Sigmoid colon (tissue), 4 donors: ENCODE data around the gene PRUNE2.

Experiments used
- EP300 ChIP-seq, 4 donors: sonication (generic); formaldehyde crosslinking; IDR thresholded peaks; one replicate each; pipeline ENCODE4 v1.6.1; 2017; ENCODE audit warnings: antibody characterized with exemption in 4 of 4
- POLR2A ChIP-seq, 2 donors: fragments of 450-650 bp; IDR thresholded peaks; one replicate each; pipeline ENCODE4 v1.6.1; 2016; ENCODE audit warnings: antibody characterized with exemption in 2 of 2, mild to moderate bottlenecking in 2 of 2, moderate library complexity in 2 of 2
- POLR2AphosphoS5 ChIP-seq, 4 donors: sonication (generic); formaldehyde crosslinking; IDR thresholded peaks; one replicate each; pipeline ENCODE4 v1.6.1; 2017; ENCODE audit warnings: antibody characterized with exemption in 4 of 4
- TF ChIP-seq, protein P1 (sequence below), 4 experiments: fragments of 450-650 bp in 3 of 4; fragments of 200-600 bp in 1 of 4; IDR thresholded peaks; one replicate each; pipeline ENCODE4 v1.5.1; 2016 to 2019; ENCODE audit warnings: antibody characterized with exemption in 4 of 4, mild to moderate bottlenecking in 3 of 4, moderate library complexity in 2 of 4

DNA sequence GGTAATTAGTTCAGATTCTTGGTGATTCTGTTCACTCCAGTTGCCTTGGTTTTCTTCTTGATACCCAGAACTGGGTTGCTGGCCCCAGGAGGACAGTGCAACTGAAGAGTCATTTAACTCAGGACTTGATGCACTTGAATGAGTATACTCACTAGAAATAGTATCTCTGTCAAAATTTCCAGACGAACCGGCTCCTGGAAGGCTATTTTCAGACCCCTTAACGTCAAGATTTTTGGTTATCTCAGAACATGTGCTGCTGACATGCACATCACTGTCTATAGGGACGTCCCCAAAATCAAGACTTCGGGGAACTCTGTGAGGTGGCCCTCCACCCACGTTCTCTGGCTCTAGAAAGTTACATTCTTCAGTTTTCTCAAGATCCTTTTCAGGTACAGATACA is 198.4 kb downstream of the PRUNE2 start:
- TF ChIP-seq, protein P1, sequence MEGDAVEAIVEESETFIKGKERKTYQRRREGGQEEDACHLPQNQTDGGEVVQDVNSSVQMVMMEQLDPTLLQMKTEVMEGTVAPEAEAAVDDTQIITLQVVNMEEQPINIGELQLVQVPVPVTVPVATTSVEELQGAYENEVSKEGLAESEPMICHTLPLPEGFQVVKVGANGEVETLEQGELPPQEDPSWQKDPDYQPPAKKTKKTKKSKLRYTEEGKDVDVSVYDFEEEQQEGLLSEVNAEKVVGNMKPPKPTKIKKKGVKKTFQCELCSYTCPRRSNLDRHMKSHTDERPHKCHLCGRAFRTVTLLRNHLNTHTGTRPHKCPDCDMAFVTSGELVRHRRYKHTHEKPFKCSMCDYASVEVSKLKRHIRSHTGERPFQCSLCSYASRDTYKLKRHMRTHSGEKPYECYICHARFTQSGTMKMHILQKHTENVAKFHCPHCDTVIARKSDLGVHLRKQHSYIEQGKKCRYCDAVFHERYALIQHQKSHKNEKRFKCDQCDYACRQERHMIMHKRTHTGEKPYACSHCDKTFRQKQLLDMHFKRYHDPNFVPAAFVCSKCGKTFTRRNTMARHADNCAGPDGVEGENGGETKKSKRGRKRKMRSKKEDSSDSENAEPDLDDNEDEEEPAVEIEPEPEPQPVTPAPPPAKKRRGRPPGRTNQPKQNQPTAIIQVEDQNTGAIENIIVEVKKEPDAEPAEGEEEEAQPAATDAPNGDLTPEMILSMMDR (IDR thresholded peaks at IDR 0.05): no peak
- TF ChIP-seq POLR2A (IDR thresholded peaks at IDR 0.05) (no peak), POLR2AphosphoS5 (IDR thresholded peaks at IDR 0.05) (no peak), EP300 (IDR thresholded peaks at IDR 0.05) (no peak)
